Upper lobe of left lung (tissue), 6 donors: Measurements from ENCODE around the gene GSTM1. TPM values are rescaled to one million over a fixed set of nuclear protein-coding genes. Genes with fewer than 3 reads are reported as not detected.

Source experiments
- ATAC-seq, 2 donors: fragments of 200-7000 bp; cut with Tn5 transposase; one replicate each; pipeline ENCODE4 v1.9.1; 2022; ENCODE audit warnings: mild to moderate bottlenecking in 2 of 2, moderate library complexity in 2 of 2; ENCODE audit not compliant: low FRiP score in 2 of 2
- DNase-seq, 2 donors: peaks; one replicate each; pipeline ENCODE4 v3.0.0-alpha.2; 2019 to 2020
- H3K27ac ChIP-seq, 4 donors: fragments of 200-600 bp; sonication (generic); one replicate each; pipeline ENCODE4 v1.5.1; 2016 to 2019
- H3K27me3 ChIP-seq, 4 donors: fragments of 200-600 bp; sonication (generic); one replicate each; pipeline ENCODE4 v1.5.1; 2017 to 2019
- H3K36me3 ChIP-seq, 4 donors: fragments of 200-600 bp; sonication (generic); one replicate each; pipeline ENCODE4 v1.5.1; 2016 to 2019
- H3K4me1 ChIP-seq, 4 donors: fragments of 200-600 bp; sonication (generic); one replicate each; pipeline ENCODE4 v1.5.1; 2018 to 2019
- H3K4me3 ChIP-seq, 4 donors: fragments of 200-600 bp; sonication (generic); one replicate each; pipeline ENCODE4 v1.5.1; 2017 to 2019; ENCODE audit warnings: mild to moderate bottlenecking in 2 of 4, moderate library complexity in 1 of 4
- H3K9me3 ChIP-seq, 4 donors: fragments of 200-600 bp; sonication (generic); one replicate each; pipeline ENCODE4 v1.5.1; 2018 to 2019
- CTCF ChIP-seq, 6 experiments: fragments of 450-650 bp in 4 of 6; fragments of 200-600 bp in 2 of 6; sonication (generic) in 2 of 6; IDR thresholded peaks; one replicate each; pipeline ENCODE4 v1.5.1; 2016 to 2019; ENCODE audit warnings: antibody characterized with exemption in 6 of 6
- EP300 ChIP-seq, 4 donors: sonication (generic); formaldehyde crosslinking; IDR thresholded peaks; one replicate each; pipeline ENCODE4 v1.5.1; 2017; ENCODE audit warnings: antibody characterized with exemption in 4 of 4, control low read depth in 2 of 4
- POLR2A ChIP-seq, 4 donors: fragments of 450-650 bp; IDR thresholded peaks; one replicate each; pipeline ENCODE4 v1.5.1; 2016 to 2017; ENCODE audit warnings: antibody characterized with exemption in 4 of 4, mild to moderate bottlenecking in 2 of 4
- POLR2AphosphoS5 ChIP-seq, 2 donors: sonication (generic); formaldehyde crosslinking; IDR thresholded peaks; one replicate each; pipeline ENCODE4 v1.5.1; 2017; ENCODE audit warnings: antibody characterized with exemption in 2 of 2
- WGBS, 2 donors: methylation state at CpG; one replicate each; pipeline ENCODE4 v1.1.5; 2017 to 2018; 5-methylcytosine and 5-hydroxymethylcytosine counted together
- total RNA-seq, 6 donors: library from RNA; depleted of rRNA in 4 of 6; stranded (reverse); fragments of >200 nt in 4 of 6; gene quantifications; one replicate each; pipeline versions ENCODE4 v1.1.0 to v1.2.1, GENCODE V29; 2016 to 2021
- donor health status: DM: no; HTN: no; CAD: no; lungs with moderate emphysema.
- donor health status: DM: no; HTN: yes; CAD: no; lungs with severe emphysema.

The GSTM1 gene
- total RNA-seq, 6 donors from 2014 or later = 11.8 to 33.0 TPM; not detected in 4

DNA sequence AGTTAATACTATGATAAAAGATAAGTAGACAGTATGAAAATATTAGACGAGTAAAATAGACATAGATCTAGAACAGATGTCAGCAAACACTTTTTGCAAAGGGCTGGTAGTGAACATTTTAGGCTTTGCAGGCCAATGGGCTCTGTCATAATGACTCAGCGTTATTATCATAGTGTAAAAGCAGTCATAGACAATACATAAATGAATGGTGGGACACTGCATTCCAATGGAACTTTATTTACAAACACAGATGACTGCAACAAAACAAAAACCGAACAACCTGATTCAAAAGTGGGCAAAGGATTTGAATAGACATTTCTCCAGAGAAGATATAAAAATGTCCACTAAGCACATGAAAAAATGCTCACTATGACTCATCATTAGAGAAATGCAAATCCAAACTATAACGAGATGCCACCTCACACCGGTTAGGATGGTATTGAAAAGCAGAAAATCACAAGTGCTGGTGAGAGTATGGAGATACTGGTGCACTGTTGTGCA lies 31.8 kb downstream of the GSTM1 start:
- WGBS, 2 donors = 74 to 76% methylated on average over 5 of the region's 5 CpGs
- H3K27me3 ChIP-seq = no peaks in the 10 kb centered on the region
- ATAC-seq (no peak), DNase-seq (no peak)
- H3K27ac ChIP-seq = no peak overlapping the region
- no peaks in the 10 kb centered on the region for H3K4me1 ChIP-seq
- no peak overlapping the region for H3K4me3 ChIP-seq
- TF ChIP-seq POLR2AphosphoS5 (IDR thresholded peaks at IDR 0.05) = no peak
- TF ChIP-seq POLR2A (IDR thresholded peaks at IDR 0.05) = no peak
- no peak for TF ChIP-seq CTCF (IDR thresholded peaks at IDR 0.05)
- no peak for TF ChIP-seq EP300 (IDR thresholded peaks at IDR 0.05)
- H3K9me3 ChIP-seq = no peaks in the 10 kb centered on the region
- no peaks in the 10 kb centered on the region for H3K36me3 ChIP-seq

DNA sequence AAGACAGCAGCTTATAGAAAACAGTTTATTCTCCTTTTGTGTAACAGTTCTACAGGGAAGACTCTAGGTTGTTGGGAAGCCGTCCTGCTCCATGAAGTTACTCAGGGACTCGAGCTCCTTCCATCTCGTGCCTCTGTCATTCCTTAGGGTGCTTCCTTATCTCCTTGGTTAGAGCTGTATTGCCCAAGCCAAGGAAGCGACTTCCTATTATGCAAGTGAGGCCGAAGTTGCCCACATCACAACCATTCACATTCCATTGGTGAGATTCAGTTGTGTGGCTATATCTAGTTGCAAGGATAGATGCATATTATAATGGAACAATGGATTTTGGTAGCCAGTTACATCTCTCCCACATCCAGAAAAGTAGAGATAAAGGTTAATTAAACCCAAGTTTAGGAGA lies 33.4 kb downstream of the GSTM1 start:
- H3K36me3 ChIP-seq = no peaks in the 10 kb centered on the region
- no peak overlapping the region for H3K27ac ChIP-seq
- DNase-seq (no peak), ATAC-seq (no peak)
- no peaks in the 10 kb centered on the region for H3K9me3 ChIP-seq
- no peak for TF ChIP-seq EP300 (IDR thresholded peaks at IDR 0.05)
- WGBS, 2 donors = 70 to 76% methylated on average over 5 of the region's 5 CpGs
- H3K4me3 ChIP-seq = no peak overlapping the region
- no peaks in the 10 kb centered on the region for H3K27me3 ChIP-seq
- no peaks in the 10 kb centered on the region for H3K4me1 ChIP-seq

- no peaks in the 10 kb centered on the region for H3K4me1 ChIP-seq
- ATAC-seq (no peak), DNase-seq (no peak)
- H3K27me3 ChIP-seq = no peaks in the 10 kb centered on the region
- no peak for TF ChIP-seq POLR2A (IDR thresholded peaks at IDR 0.05)
- TF ChIP-seq EP300 (IDR thresholded peaks at IDR 0.05) = no peak
- TF ChIP-seq CTCF (IDR thresholded peaks at IDR 0.05) = no peak
- TF ChIP-seq POLR2AphosphoS5 (IDR thresholded peaks at IDR 0.05) = no peak
- WGBS, 2 donors = 85 to 96% methylated on average over 1 of the region's 1 CpG
- H3K9me3 ChIP-seq = no peaks in the 10 kb centered on the region
- no peak overlapping the region for H3K27ac ChIP-seq
- no peaks in the 10 kb centered on the region for H3K36me3 ChIP-seq
- no peak overlapping the region for H3K4me3 ChIP-seq
These were observed 34.4 kb downstream of the GSTM1 start for GRCh38 chr1:109721971-109722370.

- H3K36me3 ChIP-seq = no peaks in the 10 kb centered on the region
- no peak overlapping the region for H3K27ac ChIP-seq
- DNase-seq (no peak), ATAC-seq (no peak)
- no peak for TF ChIP-seq EP300 (IDR thresholded peaks at IDR 0.05)
- TF ChIP-seq POLR2AphosphoS5 (IDR thresholded peaks at IDR 0.05) = no peak
- TF ChIP-seq CTCF (IDR thresholded peaks at IDR 0.05) = no peak
- TF ChIP-seq POLR2A (IDR thresholded peaks at IDR 0.05) = no peak
- no peaks in the 10 kb centered on the region for H3K27me3 ChIP-seq
- no peaks in the 10 kb centered on the region for H3K4me1 ChIP-seq
- no peaks in the 10 kb centered on the region for H3K9me3 ChIP-seq
- 87 to 91% methylated on average over 7 of the region's 7 CpGs for WGBS, 2 donors
- no peak overlapping the region for H3K4me3 ChIP-seq
These were observed 35.5 kb downstream of the GSTM1 start for GRCh38 chr1:109722908-109723691.

DNA sequence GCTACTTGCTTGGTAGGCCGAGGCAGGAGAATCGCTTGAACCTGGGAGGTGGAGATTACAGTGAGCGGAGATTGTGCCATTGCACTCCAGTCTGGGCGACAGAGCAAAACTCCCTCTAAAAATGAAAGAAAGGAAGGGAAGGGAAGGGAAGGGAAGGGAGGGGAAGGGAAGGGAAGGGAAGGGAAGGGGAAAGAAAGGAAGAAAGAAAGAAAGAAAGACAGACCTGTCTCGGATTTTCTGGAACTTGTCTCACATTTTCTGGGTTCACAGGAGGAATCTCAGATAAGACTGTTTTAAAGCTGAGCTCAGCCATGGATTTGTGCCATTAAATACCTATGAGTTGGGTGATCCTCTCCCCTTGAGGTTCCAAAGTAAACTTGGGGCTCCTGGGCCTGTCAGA lies 37.3 kb downstream of the GSTM1 start:
- H3K4me3 ChIP-seq = no peak overlapping the region
- no peaks in the 10 kb centered on the region for H3K4me1 ChIP-seq
- TF ChIP-seq CTCF (IDR thresholded peaks at IDR 0.05) (no peak), EP300 (IDR thresholded peaks at IDR 0.05) (no peak), POLR2AphosphoS5 (IDR thresholded peaks at IDR 0.05) (no peak), POLR2A (IDR thresholded peaks at IDR 0.05) (no peak)
- ATAC-seq (no peak), DNase-seq (no peak)
- H3K27ac ChIP-seq = no peak overlapping the region
- no peaks in the 10 kb centered on the region for H3K36me3 ChIP-seq
- no peaks in the 10 kb centered on the region for H3K27me3 ChIP-seq
- 92 to 94% methylated on average over 5 of the region's 5 CpGs for WGBS, 2 donors
- no peaks in the 10 kb centered on the region for H3K9me3 ChIP-seq
